ENCODE results near the gene RASSF1. TPM values are rescaled to one million over a fixed set of nuclear protein-coding genes. Genes with fewer than 3 reads are reported as not detected.
"Not testable (repeated sequence)": the region's sequence is repeated elsewhere in the genome, so short reads cannot be mapped to it uniquely, and the experiment has no call there.

The RASSF1 gene
- total RNA-seq, 2 experiments from 2014 or later = 183 to 188 TPM

- H3K4me1 Mint-ChIP-seq = peaks cover 6% of the 10 kb centered on the region
- DNase-seq = no peak
- no peak overlapping the region for H3K4me3 Mint-ChIP-seq
- no peak overlapping the region for H3K27ac Mint-ChIP-seq
- POLR2A ChIA-PET = no interaction called here
- no peaks in the 10 kb centered on the region for H3K27me3 Mint-ChIP-seq
- ATAC-seq (ENCODE audit: low read depth) = no peak
- no peaks in the 10 kb centered on the region for H3K9me3 Mint-ChIP-seq
- peaks cover 2% of the 10 kb centered on the region for H3K36me3 Mint-ChIP-seq
Observed at GRCh38 chr3:50286322-50287227, 54.1 kb downstream of the RASSF1 start.

- POLR2A ChIA-PET = interaction anchor here (0.7 to 1.1 kb wide), 3 partner anchors 13 to 93 kb away, joined by 3 to 4 read pairs (median 3); no protein-coding TSS in a partner anchor
- H3K4me1 Mint-ChIP-seq; H3K36me3 Mint-ChIP-seq; H3K27me3 Mint-ChIP-seq; H3K27ac Mint-ChIP-seq; ATAC-seq (ENCODE audit: low read depth); H3K4me3 Mint-ChIP-seq; H3K9me3 Mint-ChIP-seq; DNase-seq: not testable (repeated sequence)
Observed at GRCh38 chr3:50284121-50284520, 56.5 kb downstream of the RASSF1 start.

Other genes with a start within 250 kb of the RASSF1 start
- under 1 TPM in 1 of 2 experiments, not detected in 1; 0.09 TPM for gene SEMA3F, start 185.5 kb downstream of the RASSF1 start, total RNA-seq
- gene GNAT1, start 149.2 kb downstream of the RASSF1 start, total RNA-seq = not detected
- gene SLC38A3, start 135.6 kb downstream of the RASSF1 start, total RNA-seq = not detected
- gene GNAI2, start 104.6 kb downstream of the RASSF1 start, total RNA-seq = 100 to 1,000 TPM; 435 to 448 TPM
- 1 to 10 TPM in 1 of 2 experiments, under 1 TPM in 1; 0.36 to 1.0 TPM for gene SEMA3B, start 71.7 kb downstream of the RASSF1 start, total RNA-seq
- not detected for gene LSMEM2, start 61.7 kb downstream of the RASSF1 start, total RNA-seq
- gene IFRD2, start 48.4 kb downstream of the RASSF1 start, total RNA-seq = 10 to 100 TPM; 50.0 to 59.0 TPM
- 1 to 10 TPM; 5.9 to 7.0 TPM for gene HYAL3, start 41.4 kb downstream of the RASSF1 start, total RNA-seq
- gene NAA80, start 41.4 kb downstream of the RASSF1 start, total RNA-seq = 10 to 100 TPM; 34.3 to 37.7 TPM
- under 1 TPM; 0.25 to 0.28 TPM for gene HYAL1, start 37.3 kb downstream of the RASSF1 start, total RNA-seq
- gene HYAL2, start 18.1 kb downstream of the RASSF1 start, total RNA-seq = 1 to 10 TPM; 4.9 to 5.1 TPM
- 10 to 100 TPM; 20.2 to 20.8 TPM for gene TUSC2, start 12.6 kb downstream of the RASSF1 start, total RNA-seq
- gene ZMYND10, start 4.9 kb upstream of the RASSF1 start, total RNA-seq = 1 to 10 TPM; 2.2 to 2.7 TPM
- gene NPRL2, start 9.9 kb upstream of the RASSF1 start, total RNA-seq = 10 to 100 TPM; 55.8 to 58.2 TPM
- 10 to 100 TPM; 35.0 to 38.9 TPM for gene CYB561D2, start 10.0 kb upstream of the RASSF1 start, total RNA-seq
- gene TMEM115, start 18.7 kb upstream of the RASSF1 start, total RNA-seq = 10 to 100 TPM; 23.4 to 24.4 TPM
- 1 to 10 TPM; 2.1 to 2.5 TPM for gene CACNA2D2, start 162.8 kb upstream of the RASSF1 start, total RNA-seq
- gene C3orf18, start 226.9 kb upstream of the RASSF1 start, total RNA-seq = 10 to 100 TPM; 53.2 to 58.4 TPM
- gene HEMK1, start 228.7 kb upstream of the RASSF1 start, total RNA-seq = 100 to 1,000 TPM in 1 of 2 experiments, 10 to 100 TPM in 1; 97.4 to 102 TPM

All from activated naive CD8-positive, alpha-beta T cell treated with anti-CD3 and anti-CD28 coated beads, Interleukin-2, amount 10 ng/mL, durations not matched to agents 7 days and 5 days (primary cell).